HepG2 (cell line): ENCODE results near the gene AHCY. TPM values are rescaled to one million over a fixed set of nuclear protein-coding genes. Genes with fewer than 3 reads are reported as not detected.
A peak's percentile ranks its signal among the peaks of the same experiment; 100 is the strongest.

Experiments
- ADNP ChIP-seq: sonication (generic); formaldehyde crosslinking; IDR thresholded peaks from 2 replicates; pipeline ENCODE4 v1.4.0; 2020; ENCODE audit warnings: missing genetic modification reagents
- ATF7-NPFF ChIP-seq: sonication (generic); formaldehyde crosslinking; IDR thresholded peaks from 2 replicates; pipeline ENCODE4 v1.8.1; 2023; ENCODE audit warnings: mild to moderate bottlenecking, low read depth, missing genetic modification reagents, moderate library complexity
- BCL3 ChIP-seq: sonication (generic); formaldehyde crosslinking; IDR thresholded peaks from 2 replicates; pipeline ENCODE4 v1.5.1; 2020; ENCODE audit warnings: mild to moderate bottlenecking, missing genetic modification reagents, moderate library complexity
- HHEX ChIP-seq: IDR thresholded peaks from 2 replicates; pipeline ENCODE4 v1.6.1; 2016; ENCODE audit warnings: control low read depth
- HNRNPL ChIP-seq: fragments of 200-400 bp; formaldehyde crosslinking; IDR thresholded peaks from 2 replicates; pipeline ENCODE4 v1.6.1; 2017; ENCODE audit warnings: mild to moderate bottlenecking, low read depth, low read length
- HOXA7 ChIP-seq: sonication (generic); formaldehyde crosslinking; IDR thresholded peaks from 2 replicates; pipeline ENCODE4 v1.8.1; 2022; ENCODE audit warnings: mild to moderate bottlenecking, missing genetic modification reagents, moderate library complexity
- HOXA9 ChIP-seq: sonication (generic); formaldehyde crosslinking; IDR thresholded peaks from 2 replicates; pipeline ENCODE4 v1.8.1; 2022; ENCODE audit warnings: missing genetic modification reagents, mild to moderate bottlenecking, moderate library complexity, borderline replicate concordance
- HOXD1 ChIP-seq: sonication (generic); formaldehyde crosslinking; IDR thresholded peaks from 2 replicates; pipeline ENCODE4 v1.5.0; 2020; ENCODE audit warnings: missing genetic modification reagents
- JDP2 ChIP-seq: sonication (generic); formaldehyde crosslinking; IDR thresholded peaks from 2 replicates; pipeline ENCODE4 v1.8.1; 2022; ENCODE audit warnings: missing genetic modification reagents, borderline replicate concordance
- KDM4B ChIP-seq: sonication (generic); formaldehyde crosslinking; IDR thresholded peaks from 2 replicates; pipeline ENCODE4 v1.4.0; 2020; ENCODE audit warnings: missing genetic modification reagents
- MIER2 ChIP-seq: IDR thresholded peaks from 2 replicates; pipeline ENCODE4 v1.6.1; 2016; ENCODE audit warnings: missing biosample characterization, missing genetic modification reagents
- NFYB ChIP-seq: sonication (generic); formaldehyde crosslinking; IDR thresholded peaks from 2 replicates; pipeline ENCODE4 v1.4.0; 2020; ENCODE audit warnings: missing genetic modification reagents
- PPARG ChIP-seq: conservative IDR thresholded peaks from 2 replicates; pipeline ENCODE4 v1.6.1; 2016; ENCODE audit warnings: missing biosample characterization, missing genetic modification reagents
- SP5 ChIP-seq: IDR thresholded peaks from 2 replicates; pipeline ENCODE4 v1.6.1; 2016; ENCODE audit warnings: low read depth, borderline replicate concordance
- SUZ12 ChIP-seq: fragments of 150-350 bp; IDR thresholded peaks from 2 replicates; pipeline ENCODE4 v1.6.1; 2014; ENCODE audit warnings: low read depth, low read length
- TFDP2 ChIP-seq: sonication (generic); formaldehyde crosslinking; IDR thresholded peaks from 2 replicates; pipeline ENCODE4 v1.4.0; 2020; ENCODE audit warnings: missing genetic modification reagents
- ZBTB37 ChIP-seq: sonication (generic); formaldehyde crosslinking; IDR thresholded peaks from 2 replicates; pipeline ENCODE4 v1.4.0; 2020; ENCODE audit warnings: mild to moderate bottlenecking, missing genetic modification reagents
- ZNF329 ChIP-seq: sonication (generic); formaldehyde crosslinking; IDR thresholded peaks from 2 replicates; pipeline ENCODE4 v1.9.0; 2021; ENCODE audit warnings: low read depth, mild to moderate bottlenecking, missing genetic modification reagents
- ZNF383 ChIP-seq: sonication (generic); formaldehyde crosslinking; IDR thresholded peaks from 2 replicates; pipeline ENCODE4 v1.4.0; 2020; ENCODE audit warnings: missing genetic modification reagents, mild to moderate bottlenecking, borderline replicate concordance
- ZNF431 ChIP-seq: sonication (generic); formaldehyde crosslinking; IDR thresholded peaks from 2 replicates; pipeline ENCODE4 v1.9.0; 2022; ENCODE audit warnings: missing genetic modification reagents, low read depth, mild to moderate bottlenecking, borderline replicate concordance
- ZNF512B ChIP-seq: sonication (generic); formaldehyde crosslinking; IDR thresholded peaks from 2 replicates; pipeline ENCODE4 v1.5.1; 2020; ENCODE audit warnings: missing genetic modification reagents, mild to moderate bottlenecking, borderline replicate concordance
- ZNF567 ChIP-seq: sonication (generic); formaldehyde crosslinking; IDR thresholded peaks from 2 replicates; pipeline ENCODE4 v1.8.1; 2023; ENCODE audit warnings: mild to moderate bottlenecking, missing genetic modification reagents, borderline replicate concordance
- ZNF580 ChIP-seq: IDR thresholded peaks from 2 replicates; pipeline ENCODE4 v1.6.1; 2016; ENCODE audit warnings: low read depth, borderline replicate concordance
- ZNF761 ChIP-seq: sonication (generic); formaldehyde crosslinking; conservative IDR thresholded peaks from 2 replicates; pipeline ENCODE4 v1.4.0; 2020; ENCODE audit warnings: mild to moderate bottlenecking, missing genetic modification reagents
- polyA plus RNA-seq, 8 experiments: library from polyadenylated mRNA; depleted of rRNA in 3 of 8; stranded (reverse) in 7 of 8; unstranded in 1 of 8; fragments of >200 nt; fragmentation: Illumina TruSeq in 4 of 8; extraction: Trizol in 4 of 8; gene quantifications; 2 replicates each; pipeline versions ENCODE4 v1.2.1 to v1.2.3, GENCODE V29; 2011 to 2016; ENCODE audit warnings: low read depth in 4 of 8, missing spikeins in 1 of 8, mixed read lengths in 1 of 8; ENCODE audit not compliant: insufficient read depth in 1 of 8
- total RNA-seq, 5 experiments: library from RNA; depleted of rRNA; stranded (reverse); fragments of >200 nt; fragmentation: Illumina TruSeq; extraction: Trizol; gene quantifications; 2 replicates each; pipeline ENCODE4 v1.2.3, GENCODE V29; 2016; ENCODE audit warnings: low read depth in 1 of 5

The AHCY gene
- total and polyA plus RNA-seq, 2 of the 13 experiments (the other 11 are each of a cell fraction or from before 2014, with no cell fraction given): 407 to 419 TPM

GRCh38 chr20:34312544-34313217 is 9.5 kb upstream of the AHCY start (continued):
- TF ChIP-seq ATF7-NPFF (CRISPR knock-in tag): no peak
- TF ChIP-seq ADNP: no peak; the same call in 1 of the 2 replicates
- TF ChIP-seq HOXA9 (CRISPR knock-in tag): no peak
- peak; percentile 85 for TF ChIP-seq MIER2
- TF ChIP-seq KDM4B (CRISPR knock-in tag): peak; percentile 98
- peak; percentile 88 for TF ChIP-seq PPARG (CRISPR knock-in tag)
- TF ChIP-seq ZNF580: peak; percentile 99
- TF ChIP-seq HNRNPL: peak; percentile 81; the same call in 1 of the 2 replicates
- TF ChIP-seq ZBTB37 (CRISPR knock-in tag): peak; percentile 98
- no peak for TF ChIP-seq NFYB (CRISPR knock-in tag)
- TF ChIP-seq HOXD1: no peak
- TF ChIP-seq TFDP2 (CRISPR knock-in tag): peak; percentile 72; the same call in 1 of the 2 replicates
- TF ChIP-seq ZNF512B (CRISPR knock-in tag): peak; percentile 50; the same call in 1 of the 2 replicates
- TF ChIP-seq JDP2: no peak
- peak; percentile 91 for TF ChIP-seq SP5
- no peak for TF ChIP-seq ZNF383 (CRISPR knock-in tag)
- TF ChIP-seq ZNF761 (CRISPR knock-in tag): 0 out of 2 replicates have a peak, but pooled peaks have one; percentile 73
- TF ChIP-seq ZNF567 (CRISPR knock-in tag): peak; percentile 43; the same call in 1 of the 2 replicates
- TF ChIP-seq SUZ12: no peak
- no peak for TF ChIP-seq ZNF329 (CRISPR knock-in tag)
- TF ChIP-seq HOXA7 (CRISPR knock-in tag): no peak
- TF ChIP-seq BCL3 (CRISPR knock-in tag): no peak; the same call in 1 of the 2 replicates
- TF ChIP-seq ZNF431 (CRISPR knock-in tag): no peak
- no peak for TF ChIP-seq HHEX (CRISPR knock-in tag)
